Fibroblast of skin of abdomen (primary cell): ENCODE results near the gene VN1R5.

Experiments used
- DNase-seq: peaks from one replicate; pipeline ENCODE4 v3.0.0-alpha.2; 2013

The VN1R5 gene

GRCh38 chr1:247303216-247303615 lies 47.3 kb downstream of the VN1R5 start:
- no peak for DNase-seq

- no peak for DNase-seq
Measured at GRCh38 chr1:247304031-247304430, 48.2 kb downstream of the VN1R5 start.
